C4-2B (cell line): ENCODE results near the gene KHSRP.

ENCODE experiments used
- H3K27ac ChIP-seq: fragments of 450-650 bp; 2 replicates; pipeline ENCODE4 v1.5.1; 2017
- CTCF ChIP-seq: fragments of 450-650 bp; conservative IDR thresholded peaks from 2 replicates; pipeline ENCODE4 v1.5.1; 2017; ENCODE audit warnings: mild to moderate bottlenecking
- ZFX ChIP-seq: fragments of 450-650 bp; IDR thresholded peaks from 2 replicates; pipeline ENCODE4 v1.6.1; 2017

The KHSRP gene

DNA sequence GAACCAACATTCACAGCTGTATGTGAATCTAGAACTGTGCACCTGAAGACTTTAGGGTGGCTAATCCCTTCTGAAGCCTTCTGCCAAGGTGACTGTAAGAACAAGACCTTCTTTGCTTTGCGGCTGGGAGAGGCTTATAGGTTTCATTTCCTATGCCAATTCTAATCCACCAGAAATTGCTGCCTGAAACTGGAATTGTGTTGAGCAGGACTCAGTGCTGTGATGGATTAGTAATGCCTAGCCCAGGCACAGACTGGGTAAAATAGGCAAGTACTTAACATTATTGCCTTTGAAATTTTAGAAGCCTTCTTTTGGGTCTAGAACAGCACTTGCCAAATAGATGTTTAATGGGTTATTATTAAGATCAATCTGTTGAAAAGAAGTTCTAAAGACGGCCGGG is 23.4 kb upstream of the KHSRP start:
- no peak for TF ChIP-seq ZFX
- TF ChIP-seq CTCF: no peak
- H3K27ac ChIP-seq: no peak overlapping the region

GRCh38 chr19:6446452-6446851 is 21.8 kb upstream of the KHSRP start:
- TF ChIP-seq ZFX (no peak; the same call in 1 of the 2 replicates), CTCF (no peak)
- H3K27ac ChIP-seq: no peak overlapping the region

- TF ChIP-seq CTCF: no peak
- no peak for TF ChIP-seq ZFX
- H3K27ac ChIP-seq: no peak overlapping the region
Measured at GRCh38 chr19:6443986-6444385, 19.4 kb upstream of the KHSRP start.

GRCh38 chr19:6442087-6442688 is 17.6 kb upstream of the KHSRP start:
- H3K27ac ChIP-seq: no peak overlapping the region
- TF ChIP-seq ZFX (no peak), CTCF (no peak)

- H3K27ac ChIP-seq: no peak overlapping the region
- TF ChIP-seq CTCF (no peak), ZFX (no peak)
Measured at GRCh38 chr19:6440905-6441304, 16.3 kb upstream of the KHSRP start.

DNA sequence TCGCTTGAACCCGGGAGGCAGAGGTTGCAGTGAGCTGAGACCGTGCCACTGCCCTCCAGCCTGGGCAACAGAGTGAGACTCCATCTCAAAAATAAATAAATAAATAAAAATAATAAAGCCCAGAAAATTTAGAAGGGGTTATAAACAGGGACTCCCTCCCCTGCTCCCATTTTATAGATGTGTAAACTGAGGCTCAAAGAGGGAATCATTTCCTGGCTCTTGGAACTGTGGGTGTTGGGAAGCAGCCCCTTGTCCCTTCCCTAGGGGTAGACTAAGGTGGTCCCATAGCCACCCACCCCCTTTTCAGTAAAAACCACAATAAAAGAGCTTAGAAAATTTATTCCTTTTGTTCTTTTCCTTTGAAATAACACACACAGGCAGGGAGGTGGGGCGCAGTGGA is 15.1 kb upstream of the KHSRP start:
- no peak for TF ChIP-seq ZFX
- no peak for TF ChIP-seq CTCF
- no peak overlapping the region for H3K27ac ChIP-seq

GRCh38 chr19:6433663-6434062 is 9.1 kb upstream of the KHSRP start, which contains the start of gene SLC25A41:
Gene SLC25A41, minus strand, starts transcription at chr19:6433763. Its CDS starts 70 bp downstream, at chr19:6433693.
- no peak for TF ChIP-seq ZFX
- no peak for TF ChIP-seq CTCF
- H3K27ac ChIP-seq: no peak within 1 kb of the TSS
